ENCODE measurements around the gene P2RX1. TPM values are rescaled to one million over a fixed set of nuclear protein-coding genes. Genes with fewer than 3 reads are reported as not detected.

The P2RX1 gene
- total RNA-seq, 1 experiment from 2014 or later, result not detected

- Histone ChIP-seq H3K27ac (no peak overlapping the region), H3K9me3 (ENCODE audit: insufficient read depth, low read depth) (no peaks in the 10 kb centered on the region), H2AFZ (no peak overlapping the region), H3K79me2 (ENCODE audit: low read depth) (no peaks in the 10 kb centered on the region), H3K9me2 (ENCODE audit: insufficient read depth) (no peaks in the 10 kb centered on the region), H4K20me1 (ENCODE audit: insufficient read depth) (no peaks in the 10 kb centered on the region), H3K4me2 (no peak overlapping the region), H3K36me3 (ENCODE audit: low read depth) (no peaks in the 10 kb centered on the region), H3F3A (ENCODE audit: insufficient read depth, low read depth) (peaks cover 16% of the 10 kb centered on the region), H3K4me1 (replicated peaks; ENCODE audit: insufficient read depth) (peaks cover 27% of the 10 kb centered on the region), H3K4me3 (no peak overlapping the region), H3K27me3 (ENCODE audit: insufficient read depth, low read depth) (no peaks in the 10 kb centered on the region)
- no TSS peak for BruUV-seq (replicated peaks)
- CTCF ChIA-PET, result no interaction called here
- POLR2A ChIA-PET (ENCODE audit: unreplicated experiment), result no interaction called here
- no peak for TF ChIP-seq EZH2 (IDR thresholded peaks at IDR 0.05; ENCODE audit: low read depth)
- no peak for TF ChIP-seq CTCF (conservative IDR thresholded peaks at IDR 0.05)
- intact Hi-C loops (cut with micrococcal nuclease; ENCODE audit: unreplicated experiment), result loop anchor here (10.0 kb wide), 2 partner anchors 267 to 853 kb away; no protein-coding TSS in a partner anchor
- no peak for DNase-seq
Measured at GRCh38 chr17:3897731-3898130, 18.5 kb downstream of the P2RX1 start.

- no TSS peak for BruUV-seq (replicated peaks)
- ChIA-PET CTCF (interaction anchor here (0.6 kb wide), 2 partner anchors 42 to 227 kb away, joined by 5 to 7 read pairs; no protein-coding TSS in a partner anchor), POLR2A (ENCODE audit: unreplicated experiment) (no interaction called here)
- Histone ChIP-seq H3K36me3 (ENCODE audit: low read depth) (no peaks in the 10 kb centered on the region), H3K4me3 (no peak overlapping the region), H3K9me3 (ENCODE audit: insufficient read depth, low read depth) (no peaks in the 10 kb centered on the region), H3K9me2 (ENCODE audit: insufficient read depth) (no peaks in the 10 kb centered on the region), H3F3A (ENCODE audit: insufficient read depth, low read depth) (peaks cover 16% of the 10 kb centered on the region), H3K79me2 (ENCODE audit: low read depth) (no peaks in the 10 kb centered on the region), H3K27ac (no peak overlapping the region), H4K20me1 (ENCODE audit: insufficient read depth) (no peaks in the 10 kb centered on the region), H3K4me1 (replicated peaks; ENCODE audit: insufficient read depth) (peaks cover 29% of the 10 kb centered on the region), H3K27me3 (ENCODE audit: insufficient read depth, low read depth) (no peaks in the 10 kb centered on the region), H2AFZ (no peak overlapping the region), H3K4me2 (no peak overlapping the region)
- intact Hi-C loops (cut with micrococcal nuclease; ENCODE audit: unreplicated experiment), result loop anchor here (10.0 kb wide), 2 partner anchors 268 to 852 kb away; no protein-coding TSS in a partner anchor
- TF ChIP-seq EZH2 (IDR thresholded peaks at IDR 0.05; ENCODE audit: low read depth) (no peak), CTCF (conservative IDR thresholded peaks at IDR 0.05) (no peak)
- no peak for DNase-seq
Measured at GRCh38 chr17:3896968-3897235, 19.4 kb downstream of the P2RX1 start.

- intact Hi-C loops (cut with micrococcal nuclease; ENCODE audit: unreplicated experiment), result loop anchor here (10.0 kb wide), 2 partner anchors 268 to 852 kb away; no protein-coding TSS in a partner anchor
- POLR2A ChIA-PET (ENCODE audit: unreplicated experiment), result no interaction called here
- Histone ChIP-seq H2AFZ (no peak overlapping the region), H3K27ac (no peak overlapping the region), H3K27me3 (ENCODE audit: insufficient read depth, low read depth) (no peaks in the 10 kb centered on the region), H3K4me3 (no peak overlapping the region), H3K9me3 (ENCODE audit: insufficient read depth, low read depth) (no peaks in the 10 kb centered on the region), H3K4me2 (no peak overlapping the region), H3F3A (ENCODE audit: insufficient read depth, low read depth) (peaks cover 21% of the 10 kb centered on the region), H4K20me1 (ENCODE audit: insufficient read depth) (no peaks in the 10 kb centered on the region), H3K36me3 (ENCODE audit: low read depth) (no peaks in the 10 kb centered on the region), H3K9me2 (ENCODE audit: insufficient read depth) (no peaks in the 10 kb centered on the region), H3K4me1 (replicated peaks; ENCODE audit: insufficient read depth) (peaks cover 34% of the 10 kb centered on the region), H3K79me2 (ENCODE audit: low read depth) (no peaks in the 10 kb centered on the region)
- CTCF ChIA-PET, result interaction anchor here (0.6 kb wide), 1 partner anchor 227 kb away, joined by 5 read pairs; no protein-coding TSS in a partner anchor
- no peak for DNase-seq
- no TSS peak for BruUV-seq (replicated peaks)
- no peak for TF ChIP-seq EZH2 (IDR thresholded peaks at IDR 0.05; ENCODE audit: low read depth)
- no peak for TF ChIP-seq CTCF (conservative IDR thresholded peaks at IDR 0.05)
Measured at GRCh38 chr17:3896108-3896967, 19.9 kb downstream of the P2RX1 start.

All from PC-9 (cell line).